GM12801 (cell line): ENCODE data around the gene CACNB2.

ENCODE experiments used
- TF ChIP-seq, protein P1 (sequence below): IDR thresholded peaks from one replicate; pipeline ENCODE4 v1.5.1; 2011; ENCODE audit warnings: control low read depth; ENCODE audit not compliant: insufficient read length; ENCODE audit errors: extremely low read depth

CACNB2 gene

GRCh38 chr10:18345308-18345707 is 205.1 kb downstream of the CACNB2 start:
- TF ChIP-seq, protein P1, sequence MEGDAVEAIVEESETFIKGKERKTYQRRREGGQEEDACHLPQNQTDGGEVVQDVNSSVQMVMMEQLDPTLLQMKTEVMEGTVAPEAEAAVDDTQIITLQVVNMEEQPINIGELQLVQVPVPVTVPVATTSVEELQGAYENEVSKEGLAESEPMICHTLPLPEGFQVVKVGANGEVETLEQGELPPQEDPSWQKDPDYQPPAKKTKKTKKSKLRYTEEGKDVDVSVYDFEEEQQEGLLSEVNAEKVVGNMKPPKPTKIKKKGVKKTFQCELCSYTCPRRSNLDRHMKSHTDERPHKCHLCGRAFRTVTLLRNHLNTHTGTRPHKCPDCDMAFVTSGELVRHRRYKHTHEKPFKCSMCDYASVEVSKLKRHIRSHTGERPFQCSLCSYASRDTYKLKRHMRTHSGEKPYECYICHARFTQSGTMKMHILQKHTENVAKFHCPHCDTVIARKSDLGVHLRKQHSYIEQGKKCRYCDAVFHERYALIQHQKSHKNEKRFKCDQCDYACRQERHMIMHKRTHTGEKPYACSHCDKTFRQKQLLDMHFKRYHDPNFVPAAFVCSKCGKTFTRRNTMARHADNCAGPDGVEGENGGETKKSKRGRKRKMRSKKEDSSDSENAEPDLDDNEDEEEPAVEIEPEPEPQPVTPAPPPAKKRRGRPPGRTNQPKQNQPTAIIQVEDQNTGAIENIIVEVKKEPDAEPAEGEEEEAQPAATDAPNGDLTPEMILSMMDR: no peak

GRCh38 chr10:18350340-18350739 is 210.1 kb downstream of the CACNB2 start:
- TF ChIP-seq, protein P1: no peak

GRCh38 chr10:18351421-18351820 is 211.2 kb downstream of the CACNB2 start:
- TF ChIP-seq, protein P1: no peak

DNA sequence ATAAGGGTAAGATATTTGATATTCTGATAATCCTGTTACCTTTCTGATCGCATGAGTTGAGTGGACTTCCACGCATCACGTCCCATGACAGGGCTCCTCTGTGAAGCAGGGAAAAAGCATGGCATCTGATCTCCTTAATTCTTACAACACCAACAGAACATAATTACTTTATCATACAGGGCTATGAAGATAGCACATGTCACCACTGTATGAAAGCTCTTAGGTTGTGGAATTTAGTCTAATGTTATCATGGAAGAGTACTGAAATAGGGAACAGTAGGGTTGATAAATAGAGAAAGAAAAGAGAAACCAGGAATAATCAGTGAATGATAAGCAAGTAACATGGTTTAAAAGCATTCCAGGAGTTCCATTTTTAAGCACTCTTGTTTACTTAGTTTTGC is 212.0 kb downstream of the CACNB2 start:
- TF ChIP-seq, protein P1: no peak

GRCh38 chr10:18359812-18360211 is 219.6 kb downstream of the CACNB2 start:
- TF ChIP-seq, protein P1: no peak

GRCh38 chr10:18362892-18363291 is 222.7 kb downstream of the CACNB2 start:
- TF ChIP-seq, protein P1: no peak

DNA sequence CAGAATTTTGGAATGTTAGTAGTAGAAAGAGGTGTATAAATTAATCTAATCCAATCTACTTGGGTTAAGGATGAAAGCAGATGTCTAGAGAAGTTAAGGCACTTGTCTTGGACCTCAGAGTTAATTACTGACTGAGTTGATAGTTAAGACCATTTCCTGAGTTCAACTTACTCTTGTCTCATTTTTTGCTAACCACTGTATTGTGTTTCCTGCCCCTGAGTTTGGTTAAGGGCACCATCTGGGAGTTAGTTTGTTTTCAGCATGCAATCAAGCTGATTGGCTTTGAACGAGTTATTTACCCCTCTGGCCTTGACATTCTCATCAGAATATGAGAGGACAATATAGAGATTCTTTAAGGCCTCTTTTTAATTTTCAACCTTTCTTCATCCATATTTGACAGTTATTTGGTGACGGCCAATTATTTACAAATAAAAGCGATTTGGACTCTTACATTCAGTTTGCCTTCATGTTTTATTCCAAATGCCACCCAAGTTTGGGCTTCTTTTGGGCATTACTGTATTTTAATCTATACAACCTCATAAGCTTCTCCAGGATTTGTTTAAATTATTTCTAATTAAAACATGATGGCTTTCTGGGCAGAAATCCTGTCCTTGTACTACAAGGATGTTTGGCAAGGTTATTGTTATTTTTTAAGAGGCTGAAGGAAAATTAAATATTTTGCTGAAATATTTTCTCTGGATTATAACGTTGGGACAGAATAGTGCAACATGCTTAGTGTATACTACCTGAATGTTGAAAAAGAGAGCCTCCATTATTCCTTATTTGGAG is 225.0 kb downstream of the CACNB2 start:
- TF ChIP-seq, protein P1: no peak
